ENCODE measurements around the gene RALA. TPM values are rescaled to one million over a fixed set of nuclear protein-coding genes. Genes with fewer than 3 reads are reported as not detected.
A peak's percentile ranks its signal among the peaks of the same experiment; 100 is the strongest.

The RALA gene
- total RNA-seq, 3 donors from 2014 or later: 16.7 to 25.0 (median 18.7) TPM

DNA sequence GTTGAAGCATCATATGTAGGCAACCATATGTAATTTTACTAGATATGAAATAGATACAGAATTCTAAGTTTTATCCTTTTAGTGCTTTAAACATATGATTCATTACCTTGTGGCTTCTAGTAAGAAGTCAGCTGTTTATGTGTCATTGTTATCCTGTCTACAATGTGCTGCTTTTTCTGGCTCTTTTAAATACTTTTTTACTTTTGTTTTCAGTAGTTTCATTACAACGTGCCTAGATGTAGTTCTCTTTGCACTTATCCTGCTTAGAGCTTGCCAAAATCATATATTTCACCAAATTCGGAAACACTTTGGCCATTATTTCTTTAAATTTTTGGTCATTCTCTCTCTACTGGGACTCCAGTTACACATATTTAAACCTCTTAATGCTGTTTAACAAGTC, 30.8 kb upstream of the RALA start:
- Histone ChIP-seq H3K27ac (peak overlapping the region in 1 of 2 donors; percentile 35), H3K36me3 (no peaks in the 10 kb centered on the region), H3K4me3 (no peak overlapping the region), H3K4me1 (no peaks in the 10 kb centered on the region), H3K9me3 (no peaks in the 10 kb centered on the region), H3K27me3 (no peaks in the 10 kb centered on the region)
- TF ChIP-seq POLR2A (IDR thresholded peaks at IDR 0.05): no peak
- TF ChIP-seq, protein P1, sequence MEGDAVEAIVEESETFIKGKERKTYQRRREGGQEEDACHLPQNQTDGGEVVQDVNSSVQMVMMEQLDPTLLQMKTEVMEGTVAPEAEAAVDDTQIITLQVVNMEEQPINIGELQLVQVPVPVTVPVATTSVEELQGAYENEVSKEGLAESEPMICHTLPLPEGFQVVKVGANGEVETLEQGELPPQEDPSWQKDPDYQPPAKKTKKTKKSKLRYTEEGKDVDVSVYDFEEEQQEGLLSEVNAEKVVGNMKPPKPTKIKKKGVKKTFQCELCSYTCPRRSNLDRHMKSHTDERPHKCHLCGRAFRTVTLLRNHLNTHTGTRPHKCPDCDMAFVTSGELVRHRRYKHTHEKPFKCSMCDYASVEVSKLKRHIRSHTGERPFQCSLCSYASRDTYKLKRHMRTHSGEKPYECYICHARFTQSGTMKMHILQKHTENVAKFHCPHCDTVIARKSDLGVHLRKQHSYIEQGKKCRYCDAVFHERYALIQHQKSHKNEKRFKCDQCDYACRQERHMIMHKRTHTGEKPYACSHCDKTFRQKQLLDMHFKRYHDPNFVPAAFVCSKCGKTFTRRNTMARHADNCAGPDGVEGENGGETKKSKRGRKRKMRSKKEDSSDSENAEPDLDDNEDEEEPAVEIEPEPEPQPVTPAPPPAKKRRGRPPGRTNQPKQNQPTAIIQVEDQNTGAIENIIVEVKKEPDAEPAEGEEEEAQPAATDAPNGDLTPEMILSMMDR (IDR thresholded peaks at IDR 0.05): no peak
- no peak for TF ChIP-seq POLR2AphosphoS5 (IDR thresholded peaks at IDR 0.05)
- DNase-seq (ENCODE audit: low spot score in 2 of 2): no peak
- intact Hi-C loops (cut with DNase I; ENCODE audit: low total_unique reads): no loop called here

DNA sequence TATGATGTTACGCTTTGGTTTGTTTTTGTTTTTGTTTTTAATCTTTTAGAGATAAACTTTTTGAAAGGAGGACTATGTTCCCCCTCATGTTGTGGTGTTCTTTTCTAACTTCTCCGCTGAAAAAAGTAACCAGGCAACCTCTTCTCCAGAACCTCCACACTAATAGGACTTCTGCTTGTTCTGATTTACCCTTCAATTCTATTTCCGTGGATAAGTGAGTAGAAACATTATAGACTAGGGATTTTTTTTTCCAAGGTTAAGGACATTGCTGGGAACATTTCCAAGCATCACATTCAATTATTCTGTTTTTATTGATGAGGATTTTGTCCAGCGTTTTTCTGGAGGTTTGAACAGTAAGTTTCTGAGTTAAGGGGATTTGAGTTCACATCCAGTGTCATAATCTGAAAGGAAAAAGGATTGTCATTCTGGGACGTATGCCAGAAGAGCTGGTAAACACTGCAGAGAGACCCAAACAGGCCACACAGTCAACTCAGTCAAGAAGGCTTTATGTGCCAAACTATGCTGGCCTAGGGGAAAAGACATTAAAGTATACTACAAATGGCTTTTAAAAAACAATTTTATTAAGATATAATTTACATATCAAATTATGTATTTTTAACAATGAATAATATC, 28.3 kb upstream of the RALA start:
- intact Hi-C loops (cut with DNase I; ENCODE audit: low total_unique reads): no loop called here
- H3K4me1 ChIP-seq: no peaks in the 10 kb centered on the region
- TF ChIP-seq POLR2A (IDR thresholded peaks at IDR 0.05): no peak
- H3K27ac ChIP-seq: no peak overlapping the region
- no peak for DNase-seq (ENCODE audit: low spot score in 2 of 2)
- no peaks in the 10 kb centered on the region for H3K9me3 ChIP-seq
- no peaks in the 10 kb centered on the region for H3K27me3 ChIP-seq
- no peak overlapping the region for H3K4me3 ChIP-seq
- H3K36me3 ChIP-seq: no peaks in the 10 kb centered on the region

DNA sequence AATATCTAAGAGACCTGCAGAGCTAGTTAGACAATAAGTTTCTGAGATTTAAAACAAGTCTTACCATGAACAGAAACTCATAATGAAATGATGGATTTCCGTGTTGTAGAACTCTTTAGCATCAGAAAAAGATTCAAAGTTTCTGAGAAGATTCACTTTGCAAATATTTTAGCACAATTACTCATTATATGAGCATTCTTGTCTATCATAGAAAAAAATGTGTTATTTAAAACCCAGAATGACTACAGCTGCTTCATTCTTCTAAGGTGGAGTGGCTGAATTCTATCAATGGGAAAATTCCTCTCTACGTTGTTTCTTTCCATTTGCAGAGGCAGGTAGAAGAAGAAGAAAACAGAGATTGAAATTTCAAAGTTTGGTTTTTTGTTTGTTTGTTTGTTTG, 21.0 kb upstream of the RALA start:
- no peak for DNase-seq (ENCODE audit: low spot score in 2 of 2)
- H3K27ac ChIP-seq: no peak overlapping the region
- intact Hi-C loops (cut with DNase I; ENCODE audit: low total_unique reads): no loop called here

DNA sequence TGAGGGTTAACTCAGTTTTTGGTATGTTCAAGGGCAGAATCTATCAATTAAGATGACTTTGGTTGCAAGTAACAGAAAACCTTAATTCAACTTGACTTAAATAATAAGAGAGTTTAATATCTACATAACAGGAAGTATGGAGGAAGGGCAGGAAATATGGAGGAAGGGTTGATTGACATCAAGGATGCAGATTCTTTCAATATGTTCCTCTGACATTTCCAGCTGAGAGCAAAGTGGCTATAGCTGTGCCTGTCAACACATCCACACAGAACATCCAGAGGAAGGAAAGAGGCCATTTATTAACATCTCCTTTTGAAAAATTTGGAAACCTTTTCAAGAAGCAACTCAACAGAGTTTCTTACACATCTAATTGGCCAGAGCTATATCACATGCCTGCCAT, 19.4 kb upstream of the RALA start:
- no peak overlapping the region for H3K27ac ChIP-seq
- no peaks in the 10 kb centered on the region for H3K27me3 ChIP-seq
- no peak for DNase-seq (ENCODE audit: low spot score in 2 of 2)
- intact Hi-C loops (cut with DNase I; ENCODE audit: low total_unique reads): no loop called here
- H3K9me3 ChIP-seq: no peaks in the 10 kb centered on the region
- TF ChIP-seq POLR2AphosphoS5 (IDR thresholded peaks at IDR 0.05) (no peak), POLR2A (IDR thresholded peaks at IDR 0.05) (no peak)
- TF ChIP-seq, protein P1 (IDR thresholded peaks at IDR 0.05): no peak
- H3K36me3 ChIP-seq: no peaks in the 10 kb centered on the region
- no peaks in the 10 kb centered on the region for H3K4me1 ChIP-seq
- no peak overlapping the region for H3K4me3 ChIP-seq

More for the DNA sequence above, 21.0 kb upstream of the RALA start:
- no peak overlapping the region for H3K4me3 ChIP-seq
- no peaks in the 10 kb centered on the region for H3K36me3 ChIP-seq
- no peaks in the 10 kb centered on the region for H3K4me1 ChIP-seq
- no peaks in the 10 kb centered on the region for H3K9me3 ChIP-seq
- H3K27me3 ChIP-seq: no peaks in the 10 kb centered on the region
- TF ChIP-seq POLR2A (IDR thresholded peaks at IDR 0.05) (no peak), POLR2AphosphoS5 (IDR thresholded peaks at IDR 0.05) (no peak)
- TF ChIP-seq, protein P1 (IDR thresholded peaks at IDR 0.05): no peak

DNA sequence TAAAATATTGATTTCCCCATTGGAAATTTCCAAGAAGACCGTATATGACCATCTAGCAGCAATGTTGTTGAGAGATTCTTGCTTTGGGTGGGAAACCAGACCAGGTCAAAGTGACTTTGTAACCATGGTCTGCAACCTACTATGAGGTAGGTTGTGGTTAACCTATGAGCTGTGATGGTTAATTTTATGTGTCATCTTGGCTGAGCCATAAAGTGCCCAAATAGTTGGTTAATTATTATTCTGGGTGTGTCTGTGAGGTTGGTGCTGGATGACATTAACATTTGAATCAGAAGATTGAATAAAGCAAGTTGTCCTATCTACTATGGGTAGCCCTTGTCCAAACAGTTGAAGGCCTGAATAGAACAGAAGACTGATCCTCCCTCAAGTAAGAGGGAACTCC, 18.3 kb upstream of the RALA start:
- Histone ChIP-seq H3K27ac (no peak overlapping the region), H3K36me3 (no peaks in the 10 kb centered on the region), H3K9me3 (no peaks in the 10 kb centered on the region), H3K27me3 (no peaks in the 10 kb centered on the region), H3K4me1 (no peaks in the 10 kb centered on the region), H3K4me3 (no peak overlapping the region)
- no peak for TF ChIP-seq POLR2AphosphoS5 (IDR thresholded peaks at IDR 0.05)
- no peak for TF ChIP-seq POLR2A (IDR thresholded peaks at IDR 0.05)
- TF ChIP-seq, protein P1 (IDR thresholded peaks at IDR 0.05): no peak
- intact Hi-C loops (cut with DNase I; ENCODE audit: low total_unique reads): no loop called here
- DNase-seq (ENCODE audit: low spot score in 2 of 2): no peak
